ENCODE data around the gene RENBP. TPM values are rescaled to one million over a fixed set of nuclear protein-coding genes. Genes with fewer than 3 reads are reported as not detected.

The RENBP gene
- total and polyA plus RNA-seq, 2 of the 13 experiments (the other 11 are each of a cell fraction or from before 2014, with no cell fraction given): 1.4 to 2.6 TPM

GRCh38 chrX:153927922-153928760 is 16.3 kb downstream of the RENBP start (continued):
- TF ChIP-seq MIER2 (CRISPR knock-in tag; IDR thresholded peaks at IDR 0.05): no peak
- TF ChIP-seq ZNF816 (CRISPR knock-in tag; IDR thresholded peaks at IDR 0.05; ENCODE audit: borderline replicate concordance): no peak
- 0 out of 2 replicates have a peak, but pooled peaks have one; percentile 43 for TF ChIP-seq TAF1 (CRISPR knock-in tag; IDR thresholded peaks at IDR 0.05)
- no peak for TF ChIP-seq ZNF234 (CRISPR knock-in tag; conservative IDR thresholded peaks at IDR 0.05)
- TF ChIP-seq, protein P1, sequence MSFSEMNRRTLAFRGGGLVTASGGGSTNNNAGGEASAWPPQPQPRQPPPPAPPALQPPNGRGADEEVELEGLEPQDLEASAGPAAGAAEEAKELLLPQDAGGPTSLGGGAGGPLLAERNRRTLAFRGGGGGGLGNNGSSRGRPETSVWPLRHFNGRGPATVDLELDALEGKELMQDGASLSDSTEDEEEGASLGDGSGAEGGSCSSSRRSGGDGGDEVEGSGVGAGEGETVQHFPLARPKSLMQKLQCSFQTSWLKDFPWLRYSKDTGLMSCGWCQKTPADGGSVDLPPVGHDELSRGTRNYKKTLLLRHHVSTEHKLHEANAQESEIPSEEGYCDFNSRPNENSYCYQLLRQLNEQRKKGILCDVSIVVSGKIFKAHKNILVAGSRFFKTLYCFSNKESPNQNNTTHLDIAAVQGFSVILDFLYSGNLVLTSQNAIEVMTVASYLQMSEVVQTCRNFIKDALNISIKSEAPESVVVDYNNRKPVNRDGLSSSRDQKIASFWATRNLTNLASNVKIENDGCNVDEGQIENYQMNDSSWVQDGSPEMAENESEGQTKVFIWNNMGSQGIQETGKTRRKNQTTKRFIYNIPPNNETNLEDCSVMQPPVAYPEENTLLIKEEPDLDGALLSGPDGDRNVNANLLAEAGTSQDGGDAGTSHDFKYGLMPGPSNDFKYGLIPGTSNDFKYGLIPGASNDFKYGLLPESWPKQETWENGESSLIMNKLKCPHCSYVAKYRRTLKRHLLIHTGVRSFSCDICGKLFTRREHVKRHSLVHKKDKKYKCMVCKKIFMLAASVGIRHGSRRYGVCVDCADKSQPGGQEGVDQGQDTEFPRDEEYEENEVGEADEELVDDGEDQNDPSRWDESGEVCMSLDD (CRISPR knock-in tag; IDR thresholded peaks at IDR 0.05; ENCODE audit: borderline replicate concordance): no peak
- no peak for TF ChIP-seq ZNF124 (CRISPR knock-in tag; IDR thresholded peaks at IDR 0.05)
- TF ChIP-seq, protein P2, sequence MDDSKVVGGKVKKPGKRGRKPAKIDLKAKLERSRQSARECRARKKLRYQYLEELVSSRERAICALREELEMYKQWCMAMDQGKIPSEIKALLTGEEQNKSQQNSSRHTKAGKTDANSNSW (CRISPR knock-in tag; IDR thresholded peaks at IDR 0.05; ENCODE audit: borderline replicate concordance): no peak
- TF ChIP-seq TGIF2 (CRISPR knock-in tag; IDR thresholded peaks at IDR 0.05): no peak
- no peak for TF ChIP-seq PITX1 (CRISPR knock-in tag; IDR thresholded peaks at IDR 0.05)
- peak; percentile 40; the same call in 1 of the 2 replicates for TF ChIP-seq NR2C2 (CRISPR knock-in tag; IDR thresholded peaks at IDR 0.05; ENCODE audit: borderline replicate concordance)
- no peak for TF ChIP-seq KLF16 (CRISPR knock-in tag; IDR thresholded peaks at IDR 0.05)
- no peak for TF ChIP-seq ZFP41 (CRISPR knock-in tag; IDR thresholded peaks at IDR 0.05; ENCODE audit: borderline replicate concordance)
- no peak for TF ChIP-seq ZNF136 (CRISPR knock-in tag; IDR thresholded peaks at IDR 0.05; ENCODE audit: low read depth)
- peak; percentile 80 for TF ChIP-seq TFDP2 (CRISPR knock-in tag; IDR thresholded peaks at IDR 0.05)
- TF ChIP-seq HNF1A (IDR thresholded peaks at IDR 0.05; ENCODE audit: low read depth): no peak
- 0 out of 2 replicates have a peak, but pooled peaks have one; percentile 44 for TF ChIP-seq HNF1A (CRISPR knock-in tag; IDR thresholded peaks at IDR 0.05; ENCODE audit: borderline replicate concordance)
- no peak for TF ChIP-seq SMYD3 (CRISPR knock-in tag; IDR thresholded peaks at IDR 0.05)
- TF ChIP-seq NFATC3 (CRISPR knock-in tag; IDR thresholded peaks at IDR 0.05): no peak
- TF ChIP-seq SALL1 (CRISPR knock-in tag; IDR thresholded peaks at IDR 0.05): peak; percentile 43; the same call in 1 of the 2 replicates
- no peak for TF ChIP-seq ZNF577 (CRISPR knock-in tag; IDR thresholded peaks at IDR 0.05; ENCODE audit: borderline replicate concordance, low read depth)

Data from HepG2 (cell line).